Esophagus squamous epithelium (tissue), 4 donors: ENCODE measurements around the gene NOXO1.

Experiments used
- POLR2A ChIP-seq, 4 donors: fragments of 450-650 bp; IDR thresholded peaks; one replicate each; pipeline ENCODE4 v1.6.1; 2017; ENCODE audit warnings: antibody characterized with exemption in 4 of 4, mild to moderate bottlenecking in 4 of 4, moderate library complexity in 3 of 4
- TF ChIP-seq, protein P1 (sequence below), 6 experiments: fragments of 450-650 bp in 4 of 6; fragments of 200-600 bp in 2 of 6; sonication (generic) in 2 of 6; IDR thresholded peaks; one replicate each; pipeline ENCODE4 v1.5.1; 2016 to 2019; ENCODE audit warnings: antibody characterized with exemption in 6 of 6, mild to moderate bottlenecking in 4 of 6, moderate library complexity in 4 of 6

DNA sequence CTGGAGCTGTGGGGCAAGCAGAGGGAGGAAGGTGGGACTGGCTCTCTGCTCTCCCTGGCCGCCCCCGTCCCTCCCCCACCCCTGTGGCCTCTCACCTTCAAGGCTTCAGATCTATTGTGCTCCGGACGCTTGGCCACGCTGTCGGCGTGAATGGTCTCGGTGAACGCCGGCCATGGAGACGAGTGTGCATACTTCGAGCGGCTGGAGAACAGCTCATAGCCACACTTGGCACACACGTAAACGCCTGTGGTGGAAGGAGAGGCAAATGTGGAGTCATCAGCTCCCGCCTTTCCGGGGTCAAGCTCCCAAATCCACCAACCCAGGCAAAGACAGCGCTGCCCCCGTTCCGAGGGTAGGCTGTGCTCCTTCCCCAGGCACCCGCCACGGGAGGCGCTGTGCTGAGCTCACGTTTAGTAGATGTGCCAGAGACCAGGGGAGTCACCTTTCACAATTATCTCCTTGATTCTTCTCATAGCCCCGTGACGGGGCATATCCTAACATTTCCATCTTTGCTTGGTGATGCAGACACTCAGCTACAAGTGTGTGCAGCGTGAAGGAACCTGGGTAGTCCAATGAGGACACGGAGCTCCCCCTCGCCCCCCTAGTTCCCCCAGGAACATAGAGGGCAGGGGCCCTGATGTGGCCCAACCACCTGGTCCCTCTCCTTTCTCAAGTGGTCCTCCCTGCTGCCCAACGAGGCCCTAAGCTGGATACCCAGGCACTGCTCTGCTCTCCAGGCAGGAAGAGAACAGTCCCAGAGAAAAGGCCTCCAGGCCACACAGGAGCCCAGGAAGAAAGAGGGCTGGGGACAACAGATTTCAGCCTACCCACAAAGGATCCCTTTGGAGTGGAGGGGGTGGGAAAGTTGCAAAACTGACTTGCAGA lies 39.9 kb downstream of the NOXO1 start:
- TF ChIP-seq, protein P1, sequence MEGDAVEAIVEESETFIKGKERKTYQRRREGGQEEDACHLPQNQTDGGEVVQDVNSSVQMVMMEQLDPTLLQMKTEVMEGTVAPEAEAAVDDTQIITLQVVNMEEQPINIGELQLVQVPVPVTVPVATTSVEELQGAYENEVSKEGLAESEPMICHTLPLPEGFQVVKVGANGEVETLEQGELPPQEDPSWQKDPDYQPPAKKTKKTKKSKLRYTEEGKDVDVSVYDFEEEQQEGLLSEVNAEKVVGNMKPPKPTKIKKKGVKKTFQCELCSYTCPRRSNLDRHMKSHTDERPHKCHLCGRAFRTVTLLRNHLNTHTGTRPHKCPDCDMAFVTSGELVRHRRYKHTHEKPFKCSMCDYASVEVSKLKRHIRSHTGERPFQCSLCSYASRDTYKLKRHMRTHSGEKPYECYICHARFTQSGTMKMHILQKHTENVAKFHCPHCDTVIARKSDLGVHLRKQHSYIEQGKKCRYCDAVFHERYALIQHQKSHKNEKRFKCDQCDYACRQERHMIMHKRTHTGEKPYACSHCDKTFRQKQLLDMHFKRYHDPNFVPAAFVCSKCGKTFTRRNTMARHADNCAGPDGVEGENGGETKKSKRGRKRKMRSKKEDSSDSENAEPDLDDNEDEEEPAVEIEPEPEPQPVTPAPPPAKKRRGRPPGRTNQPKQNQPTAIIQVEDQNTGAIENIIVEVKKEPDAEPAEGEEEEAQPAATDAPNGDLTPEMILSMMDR (IDR thresholded peaks at IDR 0.05), result no peak
- TF ChIP-seq POLR2A (IDR thresholded peaks at IDR 0.05), result no peak
